Measurements from ENCODE around the gene GLG1.

Gene GLG1

DNA sequence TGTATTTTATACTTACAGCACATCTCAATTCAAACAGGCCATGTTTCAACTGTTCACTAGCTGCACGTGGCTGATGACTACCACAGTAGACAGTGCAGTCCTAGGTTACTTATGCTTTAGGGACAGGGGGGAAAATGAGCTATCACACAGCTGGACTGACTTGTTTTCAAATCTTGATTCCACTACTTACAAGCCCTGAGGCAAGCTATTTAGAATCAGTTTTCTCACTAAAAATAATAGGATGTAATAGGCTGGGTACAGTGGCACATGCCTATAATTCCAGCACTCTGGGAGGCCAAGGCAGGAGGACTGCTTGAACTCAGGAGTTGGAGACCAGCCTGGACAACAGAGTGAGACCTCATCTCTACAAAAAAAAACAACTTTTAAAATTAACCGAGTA lies 10.3 kb downstream of the GLG1 start:
- H3K27ac ChIP-seq: no peak overlapping the region
- TF ChIP-seq CTCF (conservative IDR thresholded peaks at IDR 0.05): no peak

DNA sequence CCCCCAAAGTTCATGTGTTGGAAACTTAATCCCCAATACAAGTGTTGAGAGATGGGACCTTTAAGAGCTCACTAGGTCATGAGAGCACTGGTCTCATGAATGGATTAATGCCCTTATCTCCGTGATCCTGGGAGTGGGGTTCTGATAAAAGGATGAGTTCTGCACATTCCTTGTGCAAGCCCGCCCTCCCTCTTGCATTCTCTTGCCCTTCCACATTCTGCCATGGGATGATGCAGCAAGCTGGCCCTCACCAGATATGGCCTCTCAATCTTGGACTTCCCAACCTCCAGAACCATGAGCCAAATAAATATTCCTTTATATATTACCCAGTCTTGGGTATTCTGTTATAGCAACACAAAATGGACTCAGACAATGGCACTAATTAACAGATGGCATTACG lies 14.1 kb downstream of the GLG1 start:
- TF ChIP-seq CTCF (conservative IDR thresholded peaks at IDR 0.05): no peak

DNA sequence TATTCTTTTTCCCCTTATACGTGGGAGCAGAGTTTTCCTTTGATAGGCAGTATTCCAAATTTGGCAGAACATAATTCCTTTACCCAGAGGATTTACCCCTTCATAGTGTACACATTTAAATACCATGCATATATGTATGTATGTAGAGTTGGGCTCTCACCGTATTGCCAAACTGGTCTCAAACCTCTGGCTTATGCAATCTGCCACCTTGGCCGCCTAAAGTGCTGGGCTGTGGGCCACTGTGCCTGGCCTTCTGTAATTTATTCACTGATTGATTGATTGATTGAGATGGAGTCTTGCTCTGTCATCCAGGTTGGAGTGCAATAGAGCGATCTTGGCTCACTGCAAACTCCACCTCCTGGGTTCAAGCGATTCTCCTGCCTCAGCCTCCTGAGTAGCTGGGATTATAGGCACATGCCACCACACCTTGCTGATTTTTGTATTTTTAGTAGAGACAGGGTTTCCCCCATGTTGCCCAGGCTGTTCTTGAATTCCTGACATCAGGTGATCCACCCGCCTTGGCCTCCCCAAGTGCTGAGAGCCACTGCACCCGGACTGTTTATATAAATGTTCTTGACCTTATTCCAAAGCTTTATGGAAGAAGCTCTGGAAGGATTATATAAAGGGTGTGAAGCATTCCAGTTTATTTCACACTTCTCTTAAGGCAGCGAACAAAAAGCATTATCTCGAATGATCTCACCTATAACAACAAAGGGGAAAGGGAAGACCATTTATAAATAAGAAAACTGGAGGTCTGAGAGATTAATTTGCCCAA lies 14.9 kb downstream of the GLG1 start:
- no peak overlapping the region for H3K27ac ChIP-seq
- no peak for TF ChIP-seq CTCF (conservative IDR thresholded peaks at IDR 0.05)

More for the DNA sequence above, 14.1 kb downstream of the GLG1 start:
- H3K27ac ChIP-seq: no peak overlapping the region

- TF ChIP-seq CTCF (conservative IDR thresholded peaks at IDR 0.05): no peak
- H3K27ac ChIP-seq: no peak overlapping the region
Observed at GRCh38 chr16:74586948-74587347, 20.0 kb downstream of the GLG1 start.

- H3K27ac ChIP-seq: no peak overlapping the region
- no peak for TF ChIP-seq CTCF (conservative IDR thresholded peaks at IDR 0.05)
Observed at GRCh38 chr16:74585846-74586443, 21.0 kb downstream of the GLG1 start.

- TF ChIP-seq CTCF (conservative IDR thresholded peaks at IDR 0.05): no peak
- no peak overlapping the region for H3K27ac ChIP-seq
Observed at GRCh38 chr16:74583926-74584666, 22.8 kb downstream of the GLG1 start.

- no peak overlapping the region for H3K27ac ChIP-seq
- no peak for TF ChIP-seq CTCF (conservative IDR thresholded peaks at IDR 0.05)
Observed at GRCh38 chr16:74582970-74583369, 23.9 kb downstream of the GLG1 start.
